HG03196 (cell line): ENCODE measurements around the gene ASB16.
"Not testable (repeated sequence)": the region's sequence is repeated elsewhere in the genome, so short reads cannot be mapped to it uniquely, and the experiment has no call there.

ENCODE experiments used
- ATAC-seq: cut with Tn5 transposase; IDR thresholded peaks from one replicate; pipeline ENCODE4 v1.9.1; 2021; ENCODE audit not compliant: unreplicated experiment

The ASB16 gene, protein sequence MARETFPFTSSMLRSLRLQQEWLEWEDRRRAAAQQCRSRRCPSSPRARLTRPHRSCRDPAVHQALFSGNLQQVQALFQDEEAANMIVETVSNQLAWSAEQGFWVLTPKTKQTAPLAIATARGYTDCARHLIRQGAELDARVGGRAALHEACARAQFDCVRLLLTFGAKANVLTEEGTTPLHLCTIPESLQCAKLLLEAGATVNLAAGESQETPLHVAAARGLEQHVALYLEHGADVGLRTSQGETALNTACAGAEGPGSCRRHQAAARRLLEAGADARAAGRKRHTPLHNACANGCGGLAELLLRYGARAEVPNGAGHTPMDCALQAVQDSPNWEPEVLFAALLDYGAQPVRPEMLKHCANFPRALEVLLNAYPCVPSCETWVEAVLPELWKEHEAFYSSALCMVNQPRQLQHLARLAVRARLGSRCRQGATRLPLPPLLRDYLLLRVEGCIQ

DNA sequence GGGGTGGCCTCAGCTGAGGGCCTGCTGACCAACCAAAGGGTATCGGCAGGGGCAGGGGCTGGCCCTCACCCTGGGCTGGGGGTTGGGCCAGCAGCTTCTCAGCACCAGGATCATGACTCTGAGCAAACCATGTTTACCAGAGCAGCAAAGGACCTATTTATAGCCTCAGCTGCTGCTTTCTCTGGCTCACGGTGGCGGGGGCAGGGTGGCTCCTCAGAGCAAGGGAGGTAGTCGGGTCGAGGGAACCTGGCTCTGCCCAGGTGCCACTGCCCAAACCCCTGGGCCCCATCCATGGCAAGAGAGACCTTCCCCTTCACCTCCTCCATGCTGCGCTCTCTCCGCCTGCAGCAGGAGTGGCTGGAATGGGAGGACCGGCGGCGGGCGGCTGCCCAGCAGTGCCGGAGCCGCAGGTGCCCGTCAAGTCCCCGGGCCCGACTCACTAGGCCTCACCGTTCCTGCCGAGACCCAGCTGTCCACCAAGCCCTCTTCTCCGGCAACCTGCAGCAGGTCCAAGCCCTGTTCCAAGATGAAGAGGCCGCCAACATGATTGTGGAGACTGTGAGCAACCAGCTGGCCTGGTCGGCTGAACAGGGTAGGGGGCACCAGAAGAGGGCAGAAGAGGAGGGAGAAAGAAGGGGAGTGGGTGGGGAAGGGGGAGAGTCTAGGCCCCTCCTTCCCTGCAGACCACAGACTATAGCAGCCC lies at the start of gene ASB16:
TSS of gene ASB16 (plus strand) at position 206 of the 703 bp plus-strand sequence. CDS start at position 292, 86 bp downstream.
- ATAC-seq = no peak

DNA sequence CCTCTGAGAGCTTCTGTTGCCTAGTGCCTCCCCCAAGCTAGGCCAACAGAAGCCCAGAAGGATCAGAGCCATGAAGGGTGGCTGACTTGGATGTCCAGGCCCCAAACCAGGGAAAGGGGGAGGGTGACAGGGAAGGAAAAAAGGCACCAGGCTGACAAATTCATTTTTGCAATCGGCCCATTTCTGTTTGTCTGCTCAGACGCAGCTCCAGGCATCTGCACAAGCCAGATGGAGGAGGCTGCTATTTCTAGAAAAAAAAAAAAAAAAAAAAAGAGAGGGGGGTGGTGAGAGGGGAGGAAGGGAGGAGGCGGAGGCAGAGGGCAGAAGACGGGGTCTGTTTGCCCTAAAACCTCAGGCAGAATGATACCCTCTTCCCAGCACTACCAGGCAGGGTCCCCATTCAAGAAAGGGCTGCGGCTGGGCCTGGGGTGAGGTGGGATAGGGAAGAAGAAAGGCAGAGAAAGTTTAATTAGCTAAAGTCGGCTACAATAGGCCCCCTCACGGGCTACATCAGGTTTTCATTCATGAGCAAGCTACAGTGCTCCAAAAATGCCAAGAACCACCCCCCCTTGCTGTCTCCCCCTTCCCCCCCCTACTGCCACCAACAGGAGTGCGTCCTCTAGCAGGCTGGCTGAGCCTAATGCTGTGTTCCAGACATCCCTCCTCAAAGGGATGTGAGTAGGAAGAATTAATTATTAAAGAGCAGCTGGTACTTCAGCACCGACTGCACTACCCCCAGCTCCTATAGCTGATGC lies 49.5 kb upstream of the ASB16 start:
- no peak for ATAC-seq

DNA sequence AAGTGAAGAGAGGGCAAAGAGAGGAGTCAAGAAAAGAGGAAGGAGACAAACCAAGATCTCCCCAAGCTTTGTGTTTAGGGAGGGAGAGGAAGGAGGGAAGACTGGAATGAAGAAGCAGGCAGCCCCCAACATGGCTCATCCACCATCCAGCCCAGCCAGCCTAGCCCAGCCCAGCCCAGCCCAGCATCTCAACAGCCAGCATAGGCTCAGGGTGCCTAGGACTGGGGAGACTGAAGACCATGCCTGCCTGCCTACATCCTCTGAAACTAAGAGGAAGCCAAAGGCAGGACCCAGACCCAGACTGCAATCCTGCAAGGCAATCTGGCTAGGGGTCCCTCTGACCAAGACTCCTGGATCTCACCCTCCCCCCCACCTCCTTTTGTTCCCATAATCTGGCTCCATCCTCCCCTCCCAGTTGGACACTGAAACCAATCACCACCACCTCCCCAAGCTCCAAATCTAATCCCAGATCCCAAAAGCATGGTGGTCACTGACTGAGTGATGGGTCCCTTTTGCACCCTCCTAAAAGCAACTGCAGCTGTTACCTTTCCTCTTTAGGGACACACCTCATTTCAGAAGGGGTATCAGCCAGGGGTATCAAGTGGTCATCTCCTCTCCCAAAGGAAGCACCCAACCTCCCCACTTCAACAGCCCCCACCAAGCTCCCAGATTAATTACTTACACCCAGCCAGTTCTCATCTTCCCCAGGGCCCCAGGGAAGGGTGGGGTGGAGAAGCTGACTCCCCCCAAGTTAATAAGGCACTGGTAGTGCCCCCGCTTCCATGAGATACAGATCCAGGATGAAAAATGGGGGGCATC lies 48.3 kb upstream of the ASB16 start:
- no peak for ATAC-seq

DNA sequence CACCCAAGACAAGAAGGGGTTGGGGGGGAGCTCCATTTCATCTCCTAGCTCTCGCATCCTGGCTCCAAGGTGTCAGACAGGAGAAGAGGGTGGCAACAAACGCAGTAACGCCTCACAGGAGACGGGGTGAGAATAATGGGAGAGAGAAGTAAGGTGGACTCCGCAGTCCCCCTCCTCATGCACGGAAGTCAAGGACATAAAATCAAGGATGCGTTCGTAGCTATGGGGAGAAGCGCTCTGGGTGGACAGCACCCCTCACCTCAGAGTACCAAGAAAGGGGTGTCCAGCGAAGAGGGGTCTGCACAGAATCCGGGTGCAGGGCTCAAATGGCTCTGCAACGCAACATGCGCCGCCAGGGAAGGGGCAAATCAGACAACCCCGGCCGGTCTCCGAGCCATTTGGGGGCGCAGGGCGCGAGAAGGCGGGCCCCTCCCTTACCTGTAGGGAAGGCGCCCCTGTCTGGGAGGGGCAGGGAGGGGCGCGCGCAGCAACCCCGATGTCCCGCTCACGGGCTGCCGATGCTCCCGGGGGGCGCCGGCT lies 47.6 kb upstream of the ASB16 start:
- peak; percentile 4 for ATAC-seq

DNA sequence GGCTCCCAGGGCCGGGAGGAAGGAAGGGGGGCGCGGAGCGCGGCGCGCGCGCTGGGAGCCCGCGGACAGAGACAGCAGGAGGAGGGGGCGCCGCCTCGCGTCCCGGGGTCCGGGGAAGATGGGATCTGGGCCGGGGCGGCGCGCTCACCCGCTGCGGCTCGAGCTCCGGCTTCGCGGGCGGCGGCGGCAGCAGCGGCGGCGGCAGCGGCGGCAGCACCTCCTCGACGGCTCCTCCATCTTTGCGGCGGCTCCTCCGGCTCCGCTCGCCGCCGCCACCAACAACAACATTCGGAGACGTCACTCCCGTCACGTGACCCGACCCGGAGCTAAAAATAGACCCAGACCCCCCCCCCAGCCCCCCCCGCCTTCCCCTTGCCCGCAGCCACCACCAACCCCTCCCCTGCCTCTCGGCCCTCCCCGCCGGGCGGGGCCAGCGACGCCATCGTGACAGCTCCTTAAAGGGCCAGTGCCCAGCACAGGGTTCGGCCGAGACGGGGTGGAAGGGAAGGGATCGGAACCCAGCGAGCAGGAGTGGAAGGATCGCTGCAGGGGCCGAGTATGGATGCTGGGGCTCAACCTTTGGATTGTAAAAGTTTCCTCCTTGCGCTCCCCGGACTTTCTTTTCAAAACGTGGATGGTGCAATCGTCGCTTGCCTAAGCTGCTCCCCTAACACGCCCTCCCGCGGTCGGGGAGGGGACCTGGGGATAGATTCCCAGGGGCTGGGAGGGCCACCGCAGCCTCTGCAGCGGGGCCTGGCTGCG lies 47.0 kb upstream of the ASB16 start, which contains the start of gene HDAC5:
TSS of gene HDAC5 (minus strand) at position 286 of the 762 bp plus-strand sequence. CDS start 6,126 bp downstream, outside the sequence.
- ATAC-seq = peak; percentile 88

DNA sequence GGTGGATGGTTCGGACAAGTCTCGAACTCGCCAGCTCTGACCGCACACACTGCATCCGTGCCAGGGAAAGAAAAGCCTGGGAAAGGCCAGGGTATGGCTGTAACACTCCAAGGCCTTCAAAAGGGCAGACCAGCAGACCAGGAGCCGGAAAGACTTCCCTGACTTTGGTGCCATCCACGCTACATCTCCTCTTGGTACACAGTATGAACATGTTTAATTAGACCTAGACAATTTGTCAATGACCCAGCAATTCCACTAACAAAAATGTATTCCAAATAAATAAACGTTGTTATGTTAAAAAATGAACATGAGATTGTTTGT lies 46.4 kb upstream of the ASB16 start:
- no peak for ATAC-seq

DNA sequence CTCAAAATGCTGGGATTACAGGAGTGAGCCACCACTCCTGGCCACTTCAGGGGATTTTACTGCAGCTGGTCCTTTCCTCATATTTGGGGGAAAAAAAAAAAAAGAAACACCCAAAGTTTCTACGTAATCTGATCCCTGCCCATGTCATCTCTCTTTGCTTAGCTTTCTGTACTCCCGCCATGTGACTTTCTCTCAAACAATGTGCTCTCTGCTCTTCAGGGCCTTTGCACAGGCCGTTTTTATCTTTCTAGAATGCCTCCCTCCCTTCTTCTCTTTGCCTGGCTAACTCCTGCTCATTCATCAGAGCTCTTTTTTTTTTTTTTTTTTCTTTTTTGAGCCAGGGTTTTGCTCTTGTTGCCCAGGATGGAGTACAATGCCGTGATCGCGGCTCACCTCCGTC lies 42.1 kb upstream of the ASB16 start:
- no peak for ATAC-seq

DNA sequence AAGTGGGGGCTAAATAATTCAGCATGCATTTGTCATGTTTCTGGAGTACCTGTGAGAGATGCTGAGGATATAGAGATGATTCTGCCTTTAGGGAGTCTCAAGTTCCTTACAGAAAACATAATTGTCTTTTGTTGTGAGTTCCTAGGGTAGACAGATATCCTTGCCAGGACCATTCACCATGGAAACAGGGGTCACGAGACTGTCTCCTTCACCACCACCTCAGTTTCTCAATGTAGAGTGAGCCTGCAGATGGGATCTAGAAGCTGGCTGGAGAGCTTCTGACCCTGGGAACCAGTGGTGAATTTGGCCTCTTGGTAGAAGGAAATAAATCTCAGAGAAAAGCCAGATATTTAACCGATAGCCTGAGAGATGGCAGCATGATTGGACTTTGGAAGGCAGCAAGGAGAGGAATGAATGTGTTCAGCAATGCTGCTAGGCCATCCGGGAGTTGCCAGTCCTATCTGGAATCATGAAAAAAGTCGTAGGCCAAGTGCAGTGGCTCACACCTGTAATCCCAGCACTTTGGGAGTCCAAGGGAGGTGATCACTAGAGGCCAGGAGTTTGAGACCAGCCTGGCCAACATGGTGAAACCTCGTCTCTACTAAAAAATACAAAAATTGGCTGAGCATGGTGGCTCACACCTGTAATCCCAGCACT lies 39.7 kb upstream of the ASB16 start:
- no peak for ATAC-seq

DNA sequence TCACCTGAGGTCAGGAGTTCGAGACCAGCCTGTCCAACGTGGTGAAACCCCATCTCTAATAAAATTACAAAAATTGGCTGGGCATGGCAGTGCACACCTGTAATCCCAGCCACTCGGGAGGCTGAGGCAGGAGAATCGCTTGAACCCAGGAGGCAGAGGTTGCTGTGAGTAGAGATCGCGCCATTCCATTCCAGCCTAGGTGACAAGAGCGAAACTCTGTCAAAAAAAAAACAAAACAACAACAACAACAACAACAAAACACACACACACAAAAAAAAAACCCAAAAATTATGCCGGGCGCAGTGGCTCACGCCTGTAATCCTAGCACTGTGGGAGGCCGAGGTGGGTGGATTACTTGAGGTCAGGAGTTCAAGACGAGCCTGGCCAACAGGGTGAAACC lies 39.1 kb upstream of the ASB16 start:
- not testable (repeated sequence) for ATAC-seq

DNA sequence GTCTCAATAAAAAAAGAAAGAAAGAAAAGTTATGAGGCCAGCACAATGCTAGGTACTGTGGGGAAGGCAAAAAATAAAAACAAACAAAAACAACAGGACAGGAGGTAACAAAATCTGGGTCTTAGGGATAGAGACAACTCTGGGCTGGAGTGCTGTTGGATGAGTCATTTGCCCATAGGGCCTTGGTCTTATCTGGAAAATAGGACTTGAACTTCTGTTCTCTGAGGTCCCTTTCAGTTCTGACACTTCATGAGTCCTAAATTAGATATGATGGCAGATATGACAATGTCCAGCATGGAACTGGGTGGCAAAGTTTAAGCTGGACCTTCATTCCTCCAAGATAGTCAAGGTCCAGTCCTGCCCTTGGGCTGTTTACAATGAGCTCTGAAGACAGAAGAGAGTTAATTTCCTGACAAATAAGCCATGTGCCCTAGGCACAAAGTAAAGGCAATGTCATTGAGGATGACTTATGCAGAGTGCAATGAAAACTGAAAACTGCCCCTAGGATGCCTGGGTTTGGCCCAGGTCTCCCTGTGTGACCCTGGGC lies 38.2 kb upstream of the ASB16 start:
- ATAC-seq = no peak

DNA sequence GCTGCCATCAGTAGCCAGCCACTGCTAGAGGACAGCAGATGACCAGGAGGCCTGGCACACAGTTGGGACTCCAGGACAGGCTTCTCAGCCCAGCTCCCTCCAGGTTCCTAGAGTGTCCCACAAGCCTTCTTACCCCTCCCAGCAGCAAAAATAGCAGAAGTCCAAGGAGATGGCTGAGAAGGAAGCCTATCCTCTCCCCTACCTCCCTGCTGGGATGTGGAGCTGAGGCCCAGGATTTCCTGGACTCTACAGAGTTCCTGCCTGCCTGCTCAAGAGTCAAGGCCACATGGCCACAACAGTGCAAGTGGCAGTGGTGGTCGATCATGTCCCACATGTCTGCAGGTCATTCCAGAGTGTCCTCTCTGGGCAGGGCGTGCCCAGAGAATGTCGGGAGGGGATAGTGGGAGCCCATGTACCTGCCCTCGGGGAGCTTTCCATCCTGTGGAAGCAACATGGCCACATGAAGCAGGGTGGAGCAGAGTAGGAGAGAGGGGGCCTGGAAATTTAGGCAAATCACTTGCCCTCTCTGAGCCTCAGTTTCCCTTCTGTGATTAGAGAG lies 36.5 kb upstream of the ASB16 start:
- no peak for ATAC-seq

DNA sequence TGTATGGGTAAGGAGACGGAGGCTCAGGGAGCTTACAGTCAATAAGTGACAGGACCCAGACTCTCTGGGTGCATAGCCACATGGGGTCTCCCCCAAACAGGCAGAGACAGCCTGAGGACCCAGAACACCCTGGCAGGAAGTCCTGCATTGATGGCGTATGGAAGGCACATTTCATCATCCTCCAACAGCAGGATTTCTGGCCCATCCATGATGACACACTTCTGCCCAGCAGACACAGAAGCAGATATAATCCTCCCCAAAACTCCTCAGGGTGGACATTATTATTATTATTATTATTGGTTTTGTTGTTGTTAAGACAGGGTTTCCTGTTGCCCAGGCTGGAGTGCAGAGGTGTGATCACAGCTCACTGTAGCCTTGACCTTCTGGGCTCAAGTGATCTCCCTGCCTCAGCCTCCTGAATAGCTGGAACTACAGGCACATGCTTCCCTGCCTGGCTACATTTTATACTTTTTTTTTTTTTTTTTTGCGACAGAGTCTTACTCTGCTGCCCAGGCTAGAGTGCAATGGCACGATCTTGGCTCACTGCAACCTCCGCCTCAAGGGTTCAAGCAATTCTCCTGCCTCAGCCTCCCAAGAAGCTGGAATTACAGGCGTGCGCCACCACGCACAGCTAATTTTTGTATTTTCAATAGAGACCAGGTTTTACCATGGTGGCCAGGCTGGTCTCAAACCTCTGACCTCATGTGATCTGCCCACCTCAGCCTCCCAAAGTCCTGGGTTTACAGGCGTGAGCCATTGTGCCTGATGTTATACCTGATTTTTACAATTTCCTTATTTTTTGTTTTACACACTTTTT lies 35.5 kb upstream of the ASB16 start:
- no peak for ATAC-seq

DNA sequence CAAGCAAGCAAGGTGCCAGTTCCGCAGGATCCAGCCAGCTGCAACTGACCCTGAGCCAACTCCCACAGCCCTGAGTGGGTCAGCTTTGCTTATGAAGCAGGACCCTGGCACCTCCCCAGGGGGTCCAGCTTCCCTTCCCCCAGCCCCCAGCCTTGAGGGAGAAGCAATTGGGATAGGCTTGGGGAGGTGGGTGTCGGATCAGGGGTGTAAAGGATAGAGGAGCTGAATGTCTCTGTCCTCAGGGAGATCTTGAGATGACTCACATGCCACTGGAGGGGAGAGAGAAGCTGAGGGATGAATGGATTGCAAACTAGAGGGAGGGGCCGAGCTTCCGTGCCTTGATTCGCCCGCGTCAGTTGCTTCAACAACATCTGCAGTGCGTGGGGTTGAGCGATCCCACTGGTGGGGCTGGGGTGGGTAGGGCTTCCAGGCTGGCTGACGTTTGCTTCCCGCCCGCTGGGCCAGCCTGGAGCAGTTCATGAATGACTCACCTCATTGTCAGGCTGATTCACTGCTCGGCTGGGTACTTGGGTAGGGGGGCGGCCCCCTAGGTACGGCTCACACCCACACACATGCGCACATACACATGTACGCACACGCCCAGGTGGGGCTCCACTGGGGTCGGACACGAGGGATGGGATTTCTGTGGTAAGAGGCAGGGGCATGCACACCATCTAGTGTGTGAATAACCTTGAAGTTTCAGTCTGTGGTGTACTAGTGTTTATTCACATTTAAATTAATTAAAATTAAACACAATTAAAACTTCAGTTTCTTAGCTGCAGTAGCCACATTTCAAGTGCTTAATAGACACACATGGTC lies 32.4 kb upstream of the ASB16 start:
- no peak for ATAC-seq

DNA sequence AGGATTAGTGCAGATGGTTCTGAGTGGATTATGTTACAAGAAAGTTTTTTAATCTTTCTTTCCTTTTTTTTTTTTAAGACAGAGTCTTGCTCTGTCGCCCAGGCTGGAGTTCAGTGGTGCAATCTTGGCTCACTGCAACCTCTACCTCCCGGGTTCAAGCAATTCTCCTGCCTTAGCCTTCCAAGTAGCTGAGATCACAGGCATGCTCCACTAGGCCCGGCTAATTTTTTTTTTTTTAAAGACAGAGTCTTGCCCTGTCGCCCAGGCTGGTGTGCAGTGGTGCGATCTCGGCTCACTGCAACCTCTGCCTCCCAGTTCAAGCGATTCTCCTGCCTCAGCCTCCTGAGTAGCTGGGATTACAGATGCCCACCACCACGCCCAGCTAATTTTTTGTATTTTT lies 26.6 kb upstream of the ASB16 start:
- not testable (repeated sequence) for ATAC-seq

DNA sequence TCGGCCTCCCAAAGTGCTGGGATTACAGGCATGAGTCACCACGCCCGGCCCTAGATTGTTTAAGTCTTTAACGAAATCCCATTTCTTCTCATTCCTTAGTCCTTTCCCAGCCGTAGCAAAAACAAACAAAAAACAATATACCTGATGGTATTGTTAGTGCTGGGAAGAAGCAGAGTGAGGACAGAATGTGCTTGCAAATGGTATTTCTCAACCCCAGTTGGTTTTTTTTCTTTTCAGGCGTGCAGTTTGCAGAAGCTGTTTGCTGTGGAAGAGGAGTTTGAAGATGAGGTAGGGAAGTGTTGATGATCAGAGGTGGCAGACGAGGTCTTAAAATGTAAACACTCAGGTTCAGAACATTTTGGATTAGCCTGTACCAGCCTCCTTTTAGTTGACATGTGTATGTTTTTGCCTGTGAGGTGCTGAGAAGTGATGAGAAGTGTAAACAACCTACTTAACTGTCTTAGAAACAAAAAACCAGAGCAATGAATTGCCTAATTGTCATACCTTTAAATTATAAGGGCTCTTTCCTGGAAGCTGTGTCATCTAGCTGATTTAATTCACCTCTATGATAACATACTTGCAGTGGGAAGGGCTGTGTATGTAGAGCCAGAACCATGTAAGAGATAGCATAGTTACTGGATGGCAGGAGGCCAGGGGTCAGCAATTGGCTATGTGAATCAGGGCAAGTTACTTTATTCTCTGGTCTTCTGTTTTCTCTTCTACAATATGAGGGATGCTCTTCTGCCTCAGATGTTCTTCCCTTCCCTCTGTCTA lies 25.4 kb upstream of the ASB16 start:
- no peak for ATAC-seq
